HEK293T (cell line): ENCODE data around the gene PRKCH.

Experiments used
- ELF4 ChIP-seq: fragments of 450-650 bp; IDR thresholded peaks from 2 replicates; pipeline ENCODE4 v1.6.1; 2017; ENCODE audit warnings: antibody characterized with exemption
- FOXA1 ChIP-seq: fragments of 450-650 bp; IDR thresholded peaks from 2 replicates; pipeline ENCODE4 v1.6.1; 2016; ENCODE audit warnings: mild to moderate bottlenecking
- FOXK2 ChIP-seq: fragments of 450-650 bp; IDR thresholded peaks from 2 replicates; pipeline ENCODE4 v1.6.1; 2016; ENCODE audit warnings: mild to moderate bottlenecking
- FOXM1 ChIP-seq: fragments of 450-650 bp; IDR thresholded peaks from 2 replicates; pipeline ENCODE4 v1.6.1; 2017; ENCODE audit warnings: mild to moderate bottlenecking, borderline replicate concordance
- HDGF ChIP-seq: fragments of 450-650 bp; IDR thresholded peaks from 2 replicates; pipeline ENCODE4 v1.6.1; 2017; ENCODE audit warnings: antibody characterized with exemption, borderline replicate concordance
- LEF1 ChIP-seq: fragments of 450-650 bp; IDR thresholded peaks from 2 replicates; pipeline ENCODE4 v1.6.1; 2017; ENCODE audit warnings: mild to moderate bottlenecking, borderline replicate concordance
- NFRKB ChIP-seq: fragments of 450-650 bp; IDR thresholded peaks from 2 replicates; pipeline ENCODE4 v1.6.1; 2016; ENCODE audit warnings: mild to moderate bottlenecking, moderate library complexity
- SP1 ChIP-seq: fragments of 450-650 bp; IDR thresholded peaks from 2 replicates; pipeline ENCODE4 v1.6.1; 2017
- SUZ12 ChIP-seq: fragments of 450-650 bp; IDR thresholded peaks from 2 replicates; pipeline ENCODE4 v1.6.1; 2016; ENCODE audit warnings: mild to moderate bottlenecking
- TARDBP ChIP-seq: fragments of 450-650 bp; IDR thresholded peaks from 2 replicates; pipeline ENCODE4 v1.6.1; 2016
- ZNF384 ChIP-seq: fragments of 450-650 bp; IDR thresholded peaks from 2 replicates; pipeline ENCODE4 v1.6.1; 2016

- no peak for TF ChIP-seq HDGF
- no peak for TF ChIP-seq ZNF384
- no peak for TF ChIP-seq SP1
- TF ChIP-seq NFRKB = no peak
- TF ChIP-seq FOXK2 = no peak
- TF ChIP-seq FOXM1 = no peak
- no peak for TF ChIP-seq ELF4
- TF ChIP-seq SUZ12 = no peak
- no peak for TF ChIP-seq TARDBP
- TF ChIP-seq FOXA1 = no peak
- no peak for TF ChIP-seq LEF1
Measured at GRCh38 chr14:61563162-61563511, 241.8 kb downstream of the PRKCH start.
